Peyer's patch (tissue), 4 donors: ENCODE data around the gene IL12RB2.

Source experiments
- POLR2A ChIP-seq, 2 donors: fragments of 450-650 bp; IDR thresholded peaks; one replicate each; pipeline ENCODE4 v1.5.1; 2017; ENCODE audit warnings: antibody characterized with exemption in 2 of 2, mild to moderate bottlenecking in 2 of 2, moderate library complexity in 2 of 2
- TF ChIP-seq, protein P1 (sequence below), 6 experiments: fragments of 450-650 bp in 4 of 6; fragments of 200-600 bp in 2 of 6; sonication (generic) in 1 of 6; IDR thresholded peaks; one replicate each; pipeline ENCODE4 v1.5.1; 2017 to 2019; ENCODE audit warnings: antibody characterized with exemption in 6 of 6, mild to moderate bottlenecking in 3 of 6, moderate library complexity in 1 of 6

DNA sequence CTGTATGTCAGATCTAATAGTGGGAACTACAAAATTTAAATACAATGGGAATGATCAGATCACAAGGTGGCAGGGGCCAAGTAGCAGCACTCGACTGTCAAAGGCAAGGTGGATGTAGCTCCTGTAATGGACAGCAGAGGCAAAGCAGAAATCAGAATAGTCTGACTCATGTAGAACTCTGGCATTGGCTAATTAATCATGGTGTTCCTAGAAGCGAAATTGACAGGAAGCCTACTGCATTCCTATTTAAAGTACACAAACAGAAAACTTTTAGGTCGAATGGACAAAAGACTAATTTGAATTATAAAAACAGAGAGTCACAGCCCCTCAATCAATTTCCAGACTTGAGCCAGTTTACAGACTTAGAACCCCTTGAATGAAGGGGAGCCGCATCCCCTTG, 17.4 kb upstream of the IL12RB2 start:
- TF ChIP-seq, protein P1, sequence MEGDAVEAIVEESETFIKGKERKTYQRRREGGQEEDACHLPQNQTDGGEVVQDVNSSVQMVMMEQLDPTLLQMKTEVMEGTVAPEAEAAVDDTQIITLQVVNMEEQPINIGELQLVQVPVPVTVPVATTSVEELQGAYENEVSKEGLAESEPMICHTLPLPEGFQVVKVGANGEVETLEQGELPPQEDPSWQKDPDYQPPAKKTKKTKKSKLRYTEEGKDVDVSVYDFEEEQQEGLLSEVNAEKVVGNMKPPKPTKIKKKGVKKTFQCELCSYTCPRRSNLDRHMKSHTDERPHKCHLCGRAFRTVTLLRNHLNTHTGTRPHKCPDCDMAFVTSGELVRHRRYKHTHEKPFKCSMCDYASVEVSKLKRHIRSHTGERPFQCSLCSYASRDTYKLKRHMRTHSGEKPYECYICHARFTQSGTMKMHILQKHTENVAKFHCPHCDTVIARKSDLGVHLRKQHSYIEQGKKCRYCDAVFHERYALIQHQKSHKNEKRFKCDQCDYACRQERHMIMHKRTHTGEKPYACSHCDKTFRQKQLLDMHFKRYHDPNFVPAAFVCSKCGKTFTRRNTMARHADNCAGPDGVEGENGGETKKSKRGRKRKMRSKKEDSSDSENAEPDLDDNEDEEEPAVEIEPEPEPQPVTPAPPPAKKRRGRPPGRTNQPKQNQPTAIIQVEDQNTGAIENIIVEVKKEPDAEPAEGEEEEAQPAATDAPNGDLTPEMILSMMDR (IDR thresholded peaks at IDR 0.05) = no peak
- TF ChIP-seq POLR2A (IDR thresholded peaks at IDR 0.05) = no peak
